NB4 (cell line): ENCODE data around the gene SLC9C2.

Experiments
- CTCF ChIP-seq: IDR thresholded peaks from one replicate; pipeline ENCODE4 v1.5.1; 2012; ENCODE audit warnings: low read depth, low read length
- MAX ChIP-seq: IDR thresholded peaks from 2 replicates; pipeline ENCODE4 v1.6.1; 2011; ENCODE audit warnings: low read depth, low read length
- MYC ChIP-seq: IDR thresholded peaks from 2 replicates; pipeline ENCODE4 v1.6.1; 2011; ENCODE audit warnings: low read depth, low read length
- POLR2A ChIP-seq: IDR thresholded peaks from 2 replicates; pipeline ENCODE4 v1.6.1; 2011; ENCODE audit warnings: mild to moderate bottlenecking; ENCODE audit not compliant: insufficient read length; ENCODE audit errors: extremely low read depth

GRCh38 chr1:173590557-173590956 lies 12.3 kb downstream of the SLC9C2 start:
- TF ChIP-seq CTCF (no peak), MYC (no peak), POLR2A (no peak), MAX (no peak)
